ENCODE measurements around the gene IRS2. TPM values are rescaled to one million over a fixed set of nuclear protein-coding genes. Genes with fewer than 3 reads are reported as not detected.

The IRS2 gene
- total RNA-seq, 1 donor from 2014 or later = 20.1 TPM

DNA sequence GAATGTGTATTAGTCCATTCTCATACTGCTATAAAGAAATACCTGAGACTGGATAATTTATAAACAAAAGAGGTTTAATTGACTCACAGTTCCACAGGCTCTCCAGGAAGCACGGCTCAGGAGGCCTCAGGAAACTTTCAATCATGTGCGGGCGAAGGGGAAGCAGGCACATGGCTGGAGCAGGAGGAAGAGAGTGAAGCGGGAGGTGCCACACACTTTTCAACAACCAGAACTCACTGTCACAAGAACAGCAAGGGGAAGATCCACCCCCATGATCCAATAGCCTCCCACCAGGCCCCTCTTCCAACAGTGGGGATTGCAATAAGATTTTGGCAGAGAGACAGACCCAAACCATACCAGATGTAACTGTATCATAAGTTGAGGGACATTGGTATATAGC lies 72.7 kb downstream of the IRS2 start:
- no peaks in the 10 kb centered on the region for H4K20me1 ChIP-seq (ENCODE audit: insufficient read depth, low read length)
- no peak overlapping the region for H3K4me2 ChIP-seq (ENCODE audit: low read length)
- H3K79me2 ChIP-seq (ENCODE audit: insufficient read depth, low read length) = no peaks in the 10 kb centered on the region
- no peaks in the 10 kb centered on the region for H3K27me3 ChIP-seq (ENCODE audit: insufficient read depth, low read length)
- no peak for TF ChIP-seq EZH2 (IDR thresholded peaks at IDR 0.05; ENCODE audit: insufficient read depth, low read length)
- TF ChIP-seq, protein P1, sequence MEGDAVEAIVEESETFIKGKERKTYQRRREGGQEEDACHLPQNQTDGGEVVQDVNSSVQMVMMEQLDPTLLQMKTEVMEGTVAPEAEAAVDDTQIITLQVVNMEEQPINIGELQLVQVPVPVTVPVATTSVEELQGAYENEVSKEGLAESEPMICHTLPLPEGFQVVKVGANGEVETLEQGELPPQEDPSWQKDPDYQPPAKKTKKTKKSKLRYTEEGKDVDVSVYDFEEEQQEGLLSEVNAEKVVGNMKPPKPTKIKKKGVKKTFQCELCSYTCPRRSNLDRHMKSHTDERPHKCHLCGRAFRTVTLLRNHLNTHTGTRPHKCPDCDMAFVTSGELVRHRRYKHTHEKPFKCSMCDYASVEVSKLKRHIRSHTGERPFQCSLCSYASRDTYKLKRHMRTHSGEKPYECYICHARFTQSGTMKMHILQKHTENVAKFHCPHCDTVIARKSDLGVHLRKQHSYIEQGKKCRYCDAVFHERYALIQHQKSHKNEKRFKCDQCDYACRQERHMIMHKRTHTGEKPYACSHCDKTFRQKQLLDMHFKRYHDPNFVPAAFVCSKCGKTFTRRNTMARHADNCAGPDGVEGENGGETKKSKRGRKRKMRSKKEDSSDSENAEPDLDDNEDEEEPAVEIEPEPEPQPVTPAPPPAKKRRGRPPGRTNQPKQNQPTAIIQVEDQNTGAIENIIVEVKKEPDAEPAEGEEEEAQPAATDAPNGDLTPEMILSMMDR (IDR thresholded peaks at IDR 0.05; ENCODE audit: insufficient read depth, low read depth, low read length) = no peak
- H3K9me3 ChIP-seq (ENCODE audit: insufficient read depth, low read depth, low read length) = no peaks in the 10 kb centered on the region
- DNase-seq (ENCODE audit: low read depth) (no peak), FAIRE-seq (no peak)
- H3K4me3 ChIP-seq (ENCODE audit: insufficient read depth, low read depth, low read length) = no peak overlapping the region
- H3K36me3 ChIP-seq (ENCODE audit: insufficient read depth, low read length) = no peaks in the 10 kb centered on the region
- Mint-ChIP-seq H3K4me1 (ENCODE audit: low read depth, unreplicated experiment) (no peaks in the 10 kb centered on the region), H3K36me3 (ENCODE audit: low read depth, unreplicated experiment) (no peaks in the 10 kb centered on the region), H3K27me3 (ENCODE audit: low read depth, unreplicated experiment) (no peaks in the 10 kb centered on the region), H3K9me3 (ENCODE audit: unreplicated experiment) (no peaks in the 10 kb centered on the region), H3K4me3 (ENCODE audit: unreplicated experiment) (no peak overlapping the region), H3K27ac (ENCODE audit: unreplicated experiment) (no peak overlapping the region)
- H2AFZ ChIP-seq (ENCODE audit: low read depth, low read length) = no peak overlapping the region
- H3K4me1 ChIP-seq (ENCODE audit: insufficient read depth, low read length) = no peaks in the 10 kb centered on the region
- H3K27ac ChIP-seq (ENCODE audit: low read depth, low read length) = no peak overlapping the region
- H3K9ac ChIP-seq (ENCODE audit: low read length) = no peak overlapping the region

DNA sequence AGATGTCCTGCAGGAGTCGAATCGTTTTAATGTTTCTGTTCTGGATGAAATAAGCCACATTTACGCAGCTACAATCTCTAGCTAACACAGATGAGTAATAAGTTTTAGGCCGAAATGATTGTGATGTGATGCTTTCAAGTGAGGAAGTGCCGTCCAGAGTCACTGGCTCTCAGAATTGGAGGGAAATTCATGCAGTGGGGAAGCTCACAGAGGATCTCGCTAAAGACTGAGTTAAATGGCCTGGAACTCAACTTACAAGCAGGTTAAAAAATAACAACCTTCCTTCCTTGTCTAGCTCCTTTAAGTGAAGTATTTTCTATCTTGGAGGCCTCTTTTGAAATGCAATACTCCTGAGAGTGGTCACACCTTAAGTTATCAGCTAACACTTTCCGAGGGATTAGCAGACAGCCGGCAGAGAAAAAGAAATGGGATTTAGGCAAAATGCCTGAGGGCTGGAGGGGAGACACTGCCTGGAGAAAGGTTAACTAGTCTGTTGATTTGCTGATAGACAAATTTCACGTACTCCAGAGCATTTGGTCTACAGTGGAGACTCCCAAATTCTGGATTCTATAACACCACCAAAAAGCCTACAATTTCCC lies 74.2 kb downstream of the IRS2 start:
- Histone ChIP-seq H3K79me2 (ENCODE audit: insufficient read depth, low read length) (no peaks in the 10 kb centered on the region), H3K36me3 (ENCODE audit: insufficient read depth, low read length) (no peaks in the 10 kb centered on the region), H3K4me3 (ENCODE audit: insufficient read depth, low read depth, low read length) (no peak overlapping the region), H3K27me3 (ENCODE audit: insufficient read depth, low read length) (no peaks in the 10 kb centered on the region), H2AFZ (ENCODE audit: low read depth, low read length) (no peak overlapping the region), H3K9me3 (ENCODE audit: insufficient read depth, low read depth, low read length) (no peaks in the 10 kb centered on the region), H4K20me1 (ENCODE audit: insufficient read depth, low read length) (no peaks in the 10 kb centered on the region), H3K4me2 (ENCODE audit: low read length) (no peak overlapping the region), H3K9ac (ENCODE audit: low read length) (no peak overlapping the region), H3K4me1 (ENCODE audit: insufficient read depth, low read length) (no peaks in the 10 kb centered on the region), H3K27ac (ENCODE audit: low read depth, low read length) (no peak overlapping the region)
- Mint-ChIP-seq H3K9me3 (ENCODE audit: unreplicated experiment) (no peaks in the 10 kb centered on the region), H3K4me3 (ENCODE audit: unreplicated experiment) (no peak overlapping the region), H3K27me3 (ENCODE audit: low read depth, unreplicated experiment) (peaks cover 1% of the 10 kb centered on the region), H3K36me3 (ENCODE audit: low read depth, unreplicated experiment) (no peaks in the 10 kb centered on the region), H3K27ac (ENCODE audit: unreplicated experiment) (no peak overlapping the region), H3K4me1 (ENCODE audit: low read depth, unreplicated experiment) (no peaks in the 10 kb centered on the region)
- DNase-seq (ENCODE audit: low read depth) (no peak), FAIRE-seq (no peak)
- no peak for TF ChIP-seq EZH2 (IDR thresholded peaks at IDR 0.05; ENCODE audit: insufficient read depth, low read length)
- TF ChIP-seq, protein P1 (IDR thresholded peaks at IDR 0.05; ENCODE audit: insufficient read depth, low read depth, low read length) = no peak

Measured in astrocyte (in vitro differentiated cells and primary cell).